HG03095 (cell line): ENCODE measurements around the gene P2RY4.
"Not testable (repeated sequence)": the region's sequence is repeated elsewhere in the genome, so short reads cannot be mapped to it uniquely, and the experiment has no call there.

Experiments
- ATAC-seq: cut with Tn5 transposase; IDR thresholded peaks from one replicate; pipeline ENCODE4 v1.9.1; 2021; ENCODE audit warnings: moderate library complexity; ENCODE audit not compliant: unreplicated experiment

P2RY4 gene

DNA sequence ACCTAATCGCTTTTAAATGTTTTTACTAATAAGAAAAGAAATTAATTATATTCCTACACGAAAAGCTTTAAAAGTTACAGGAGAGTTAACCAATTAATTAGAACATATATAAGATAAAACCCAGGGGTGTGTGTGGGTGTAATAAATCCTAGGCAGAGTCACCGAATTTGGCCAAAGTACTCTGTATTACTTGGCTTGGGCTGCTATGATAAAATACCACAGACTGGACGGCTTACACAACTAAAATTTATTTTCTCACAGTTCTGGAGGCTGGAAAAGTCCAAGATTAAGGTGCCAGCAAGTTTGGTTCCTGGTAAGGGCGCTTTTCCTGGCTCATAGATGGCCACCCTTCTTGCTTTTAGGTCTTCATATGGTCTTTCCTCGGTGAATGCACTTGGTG lies 15.1 kb downstream of the P2RY4 start:
- ATAC-seq = no peak

GRCh38 chrX:70243601-70244000 lies 16.4 kb downstream of the P2RY4 start:
- not testable (repeated sequence) for ATAC-seq

DNA sequence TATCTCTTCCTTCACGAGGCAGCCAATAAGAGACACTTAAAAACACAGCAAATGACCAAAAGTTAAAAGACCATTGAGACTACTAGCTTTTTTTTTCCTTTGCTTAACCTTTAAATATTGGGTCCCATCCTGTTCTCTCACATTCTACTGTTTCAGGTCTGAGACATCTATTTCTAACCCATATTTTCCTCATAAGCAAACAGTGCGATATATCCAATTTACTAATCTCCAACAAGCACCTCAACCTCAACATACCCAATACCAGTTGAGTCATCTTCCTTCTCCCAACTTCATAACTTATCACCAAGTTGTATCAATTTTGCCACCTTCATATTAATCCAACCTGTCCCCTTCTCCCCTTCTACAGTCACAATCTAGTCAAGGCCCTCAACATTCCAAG lies 18.5 kb downstream of the P2RY4 start:
- no peak for ATAC-seq

DNA sequence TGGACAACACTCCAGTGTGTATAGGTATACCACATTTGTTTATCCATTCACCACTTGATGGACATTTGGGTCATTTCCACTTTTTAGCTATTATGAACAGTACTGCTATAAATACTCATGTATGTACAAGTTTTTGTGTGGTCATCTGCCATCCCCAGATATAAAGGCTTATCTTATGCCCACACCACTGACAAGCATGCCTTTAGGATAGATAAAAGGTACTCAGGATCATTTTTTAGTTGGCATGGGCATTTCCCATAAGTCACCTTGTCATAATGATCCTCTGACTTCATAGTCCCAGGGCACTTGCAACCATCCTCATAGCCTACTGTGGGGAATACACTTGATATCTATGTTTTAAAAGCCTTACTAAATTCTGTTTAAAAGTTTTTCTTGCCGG lies 19.3 kb downstream of the P2RY4 start:
- no peak for ATAC-seq

- no peak for ATAC-seq
These were observed 25.6 kb downstream of the P2RY4 start, which contains the start of gene AWAT1 for GRCh38 chrX:70234355-70234754. Gene AWAT1 (plus strand): TSS chrX:70234655. CDS start chrX:70234696, 41 bp downstream.

DNA sequence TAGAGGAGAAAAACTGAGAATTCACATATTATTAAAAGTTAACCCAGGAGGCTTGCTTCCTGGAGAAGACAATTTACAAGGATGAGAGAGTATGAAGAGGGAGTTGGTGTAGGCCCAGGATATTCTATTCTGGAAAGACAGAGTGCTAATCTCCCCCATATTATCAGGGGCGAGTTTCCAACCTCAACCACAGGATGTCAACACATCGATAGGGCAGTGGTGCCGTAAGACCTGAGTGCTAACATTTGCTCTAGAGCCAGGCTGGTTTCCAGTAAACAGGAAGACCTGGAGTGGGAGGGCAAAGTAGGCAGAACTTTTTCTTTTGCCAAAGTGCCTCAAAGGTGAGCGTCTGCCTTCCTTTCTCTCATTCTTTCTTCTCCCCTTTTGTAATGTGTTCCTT lies 28.3 kb downstream of the P2RY4 start:
- ATAC-seq = no peak

- ATAC-seq = no peak
These were observed 33.3 kb downstream of the P2RY4 start for GRCh38 chrX:70226687-70227086.

- ATAC-seq = no peak
These were observed 34.0 kb downstream of the P2RY4 start for GRCh38 chrX:70226048-70226447.

- ATAC-seq = no peak
These were observed 39.9 kb downstream of the P2RY4 start for GRCh38 chrX:70219938-70220764.

- ATAC-seq = not testable (repeated sequence)
These were observed 50.4 kb downstream of the P2RY4 start for GRCh38 chrX:70209570-70209969.

GRCh38 chrX:70208479-70208878 lies 51.5 kb downstream of the P2RY4 start:
- no peak for ATAC-seq
